Fibroblast of mammary gland (primary cell): Measurements from ENCODE around the gene CCDC32.

Experiments used
- DNase-seq: peaks from one replicate; pipeline ENCODE4 v3.0.0-alpha.2; 2010; ENCODE audit warnings: low read depth
- H3K4me3 ChIP-seq: 2 replicates; pipeline ENCODE4 v1.5.1; 2011; ENCODE audit warnings: low read depth, mild to moderate bottlenecking, low read length, moderate library complexity; ENCODE audit not compliant: control insufficient read depth
- TF ChIP-seq, protein P1 (sequence below): conservative IDR thresholded peaks from 2 replicates; pipeline ENCODE4 v1.5.1; 2011; ENCODE audit warnings: low read depth, low read length, inconsistent platforms; ENCODE audit not compliant: control insufficient read depth, insufficient read depth

Gene CCDC32, protein sequence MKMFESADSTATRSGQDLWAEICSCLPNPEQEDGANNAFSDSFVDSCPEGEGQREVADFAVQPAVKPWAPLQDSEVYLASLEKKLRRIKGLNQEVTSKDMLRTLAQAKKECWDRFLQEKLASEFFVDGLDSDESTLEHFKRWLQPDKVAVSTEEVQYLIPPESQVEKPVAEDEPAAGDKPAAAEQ

DNA sequence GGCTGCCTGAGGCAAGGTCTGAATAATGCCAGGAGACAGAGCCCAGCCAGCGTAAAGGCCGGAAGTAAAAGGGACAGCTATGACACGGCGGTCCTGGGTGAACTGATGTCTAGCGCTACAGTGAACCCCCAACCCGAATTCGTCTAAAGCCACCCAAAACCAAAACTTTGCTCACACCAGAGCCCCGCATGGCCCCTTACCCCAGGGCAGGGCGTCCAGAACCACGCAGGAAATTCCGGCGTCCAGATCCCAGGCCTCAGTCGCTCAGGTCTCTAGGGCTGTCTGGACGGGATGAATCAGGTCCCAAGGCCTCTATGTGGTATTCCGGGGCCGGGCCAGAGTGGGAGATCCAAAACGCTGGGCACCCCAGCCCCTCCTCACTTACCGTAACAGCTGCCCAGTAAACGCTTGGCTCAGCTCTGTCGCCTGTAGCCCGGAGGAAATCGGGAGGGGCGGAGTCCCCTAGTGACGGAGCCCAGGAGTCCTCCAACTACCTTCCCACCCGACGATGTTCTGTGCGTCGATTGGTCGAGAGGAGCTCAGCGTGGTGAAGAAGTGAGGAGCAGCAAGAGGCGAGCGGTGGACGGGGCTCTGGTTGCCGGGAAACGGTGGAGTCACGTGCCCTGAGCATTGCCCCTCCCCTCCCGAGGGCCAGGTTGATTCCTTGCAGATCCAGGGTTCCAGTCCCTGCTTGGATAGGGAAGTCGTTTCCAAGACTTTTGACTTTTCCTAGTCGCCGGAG, at the start of gene CCDC32:
CCDC32 (minus strand) TSS at position 452 of the 742 bp plus-strand sequence. CDS start 2,027 bp downstream, outside the sequence.
- TF ChIP-seq, protein P1, sequence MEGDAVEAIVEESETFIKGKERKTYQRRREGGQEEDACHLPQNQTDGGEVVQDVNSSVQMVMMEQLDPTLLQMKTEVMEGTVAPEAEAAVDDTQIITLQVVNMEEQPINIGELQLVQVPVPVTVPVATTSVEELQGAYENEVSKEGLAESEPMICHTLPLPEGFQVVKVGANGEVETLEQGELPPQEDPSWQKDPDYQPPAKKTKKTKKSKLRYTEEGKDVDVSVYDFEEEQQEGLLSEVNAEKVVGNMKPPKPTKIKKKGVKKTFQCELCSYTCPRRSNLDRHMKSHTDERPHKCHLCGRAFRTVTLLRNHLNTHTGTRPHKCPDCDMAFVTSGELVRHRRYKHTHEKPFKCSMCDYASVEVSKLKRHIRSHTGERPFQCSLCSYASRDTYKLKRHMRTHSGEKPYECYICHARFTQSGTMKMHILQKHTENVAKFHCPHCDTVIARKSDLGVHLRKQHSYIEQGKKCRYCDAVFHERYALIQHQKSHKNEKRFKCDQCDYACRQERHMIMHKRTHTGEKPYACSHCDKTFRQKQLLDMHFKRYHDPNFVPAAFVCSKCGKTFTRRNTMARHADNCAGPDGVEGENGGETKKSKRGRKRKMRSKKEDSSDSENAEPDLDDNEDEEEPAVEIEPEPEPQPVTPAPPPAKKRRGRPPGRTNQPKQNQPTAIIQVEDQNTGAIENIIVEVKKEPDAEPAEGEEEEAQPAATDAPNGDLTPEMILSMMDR = no peak
- peak; percentile 98 for DNase-seq
- peak within 1 kb of the TSS; percentile 97 for H3K4me3 ChIP-seq

DNA sequence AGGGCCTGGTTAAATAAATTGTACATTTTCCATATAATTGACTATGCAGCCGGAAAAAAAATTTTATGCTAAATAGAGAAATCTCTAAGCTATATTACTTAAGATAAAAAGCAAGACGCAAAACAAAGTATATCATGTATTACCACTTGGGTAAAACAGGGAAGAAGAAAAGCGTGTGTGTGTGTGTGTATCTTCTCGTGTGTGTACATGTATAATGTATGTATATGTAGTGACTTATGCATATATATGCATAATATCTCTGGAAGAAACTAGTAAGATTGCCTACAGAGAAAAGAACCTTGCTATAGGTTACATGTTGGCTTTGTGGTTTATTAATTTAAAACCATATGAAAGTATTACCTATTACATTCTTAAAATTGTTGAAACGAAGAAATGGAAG, 48.2 kb upstream of the CCDC32 start:
- DNase-seq = no peak
- TF ChIP-seq, protein P1 = no peak
- H3K4me3 ChIP-seq = no peak overlapping the region

DNA sequence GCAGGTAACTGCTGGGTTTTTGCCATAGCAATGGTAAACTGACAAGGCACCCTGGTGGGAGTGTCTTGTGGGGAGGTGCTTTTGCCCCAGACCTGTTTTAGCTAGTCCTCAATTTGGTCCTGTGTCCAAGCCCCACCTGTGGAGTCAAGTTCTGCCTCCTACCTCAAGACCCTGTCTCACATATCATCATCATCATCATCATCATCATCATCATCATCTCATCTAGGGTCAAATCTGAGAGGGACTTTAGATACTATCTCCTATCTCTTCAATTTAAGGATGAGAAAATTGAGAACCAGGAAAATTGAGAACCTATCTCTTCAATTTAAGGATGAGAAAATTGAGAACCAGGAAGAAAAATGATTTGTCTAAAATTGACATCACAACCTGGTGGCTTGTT, 39.1 kb upstream of the CCDC32 start:
- DNase-seq = no peak
- no peak overlapping the region for H3K4me3 ChIP-seq
- TF ChIP-seq, protein P1 = no peak

DNA sequence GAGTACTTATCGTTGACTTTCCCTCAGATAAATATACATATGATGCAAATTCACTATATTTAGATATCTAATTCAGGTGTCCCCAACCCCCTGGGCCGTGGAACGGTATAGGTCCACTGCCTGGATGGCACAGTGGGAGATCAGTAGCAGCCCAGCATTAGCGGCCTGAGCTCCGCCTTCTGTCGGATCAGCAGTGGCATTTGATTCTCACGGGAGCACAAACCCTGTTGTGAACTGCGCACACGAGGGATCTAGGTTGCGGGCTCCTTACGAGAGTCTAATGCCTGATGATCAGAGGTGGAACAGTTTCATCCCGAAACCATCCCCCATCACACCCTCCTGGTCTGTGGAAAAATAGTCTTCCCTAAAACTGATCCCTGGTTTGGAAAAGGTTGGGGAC, 36.1 kb upstream of the CCDC32 start:
- no peak for DNase-seq
- TF ChIP-seq, protein P1 = no peak
- no peak overlapping the region for H3K4me3 ChIP-seq

DNA sequence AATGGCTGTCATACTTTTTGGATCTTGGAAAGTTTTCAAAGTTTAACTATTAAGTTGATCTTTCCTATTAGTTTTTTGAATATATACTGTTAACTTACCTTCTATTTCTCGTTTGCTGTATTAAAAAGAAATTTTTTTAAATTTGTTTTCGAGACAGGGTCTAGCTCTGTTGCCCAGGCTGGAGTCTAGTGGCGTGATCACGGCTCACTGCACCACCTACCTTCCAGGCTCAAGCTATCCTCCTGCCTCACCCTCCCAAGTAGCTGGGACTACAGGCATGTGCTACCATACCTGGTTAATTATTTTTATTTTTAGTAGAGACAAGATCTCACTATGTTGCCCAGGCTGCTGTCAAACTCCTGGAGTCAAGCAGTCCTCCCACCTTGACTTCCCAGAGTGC, 33.8 kb upstream of the CCDC32 start:
- H3K4me3 ChIP-seq = no peak overlapping the region
- TF ChIP-seq, protein P1 = no peak
- no peak for DNase-seq

DNA sequence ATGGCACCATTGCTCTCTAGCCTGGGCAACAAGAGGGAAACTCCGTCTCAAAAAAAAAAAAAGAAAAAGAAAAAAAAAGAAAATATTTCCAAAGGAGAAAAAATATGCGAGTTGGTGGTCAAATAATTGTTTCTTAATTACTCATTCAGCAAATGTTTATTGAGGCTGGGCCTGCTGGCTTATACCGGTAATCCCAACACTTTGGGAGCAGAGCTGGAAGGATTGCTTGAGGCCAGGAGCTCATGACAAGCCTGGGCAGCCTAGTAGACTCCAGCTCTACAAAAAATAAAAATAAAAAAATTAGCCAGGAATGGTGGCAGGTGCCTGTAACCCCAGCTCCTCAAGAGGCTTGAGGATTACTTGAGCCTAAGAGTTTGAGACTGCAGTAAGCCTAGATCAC, 33.3 kb upstream of the CCDC32 start:
- TF ChIP-seq, protein P1 = no peak
- no peak overlapping the region for H3K4me3 ChIP-seq
- no peak for DNase-seq
